Eye (tissue), 1 donor: ENCODE results near the gene MX1.
A peak's percentile ranks its signal among the peaks of the same experiment; 100 is the strongest.
"Not testable (repeated sequence)": the region's sequence is repeated elsewhere in the genome, so short reads cannot be mapped to it uniquely, and the experiment has no call there.

Source experiments
- DNase-seq: peaks from one replicate; pipeline ENCODE4 v3.0.0-alpha.2; 2015

Gene MX1

DNA sequence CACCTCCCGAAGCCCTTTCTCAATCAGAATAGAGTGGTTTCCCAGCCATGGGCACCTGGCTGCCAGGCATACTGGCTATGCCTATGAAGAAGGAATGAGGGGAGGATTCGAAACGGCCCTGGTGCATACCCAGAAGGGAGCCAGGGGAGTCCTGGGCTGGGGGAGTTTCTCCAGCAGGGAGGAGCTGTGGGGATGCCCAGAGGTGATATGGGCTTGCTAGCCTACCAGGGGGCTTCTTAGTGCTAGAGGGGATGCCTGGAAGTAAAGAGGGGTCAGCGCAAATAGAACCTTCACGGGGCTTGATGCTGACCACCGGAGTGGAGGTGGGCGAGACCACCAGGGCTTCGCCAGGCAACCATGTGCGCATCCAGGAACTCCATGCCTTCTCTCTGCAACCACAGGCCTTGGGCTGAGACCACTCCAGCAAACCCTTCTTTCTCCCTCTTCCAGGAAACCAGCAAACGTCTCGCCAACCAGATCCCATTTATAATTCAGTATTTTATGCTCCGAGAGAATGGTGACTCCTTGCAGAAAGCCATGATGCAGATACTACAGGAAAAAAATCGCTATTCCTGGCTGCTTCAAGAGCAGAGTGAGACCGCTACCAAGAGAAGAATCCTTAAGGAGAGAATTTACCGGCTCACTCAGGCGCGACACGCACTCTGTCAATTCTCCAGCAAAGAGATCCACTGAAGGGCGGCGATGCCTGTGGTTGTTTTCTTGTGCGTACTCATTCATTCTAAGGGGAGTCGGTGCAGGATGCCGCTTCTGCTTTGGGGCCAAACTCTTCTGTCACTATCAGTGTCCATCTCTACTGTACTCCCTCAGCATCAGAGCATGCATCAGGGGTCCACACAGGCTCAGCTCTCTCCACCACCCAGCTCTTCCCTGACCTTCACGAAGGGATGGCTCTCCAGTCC, 18.2 kb upstream of the MX1 start:
- DNase-seq, result no peak

GRCh38 chr21:41410361-41410760, 15.7 kb upstream of the MX1 start:
- no peak for DNase-seq

GRCh38 chr21:41410767-41411448, 15.1 kb upstream of the MX1 start:
- no peak for DNase-seq

DNA sequence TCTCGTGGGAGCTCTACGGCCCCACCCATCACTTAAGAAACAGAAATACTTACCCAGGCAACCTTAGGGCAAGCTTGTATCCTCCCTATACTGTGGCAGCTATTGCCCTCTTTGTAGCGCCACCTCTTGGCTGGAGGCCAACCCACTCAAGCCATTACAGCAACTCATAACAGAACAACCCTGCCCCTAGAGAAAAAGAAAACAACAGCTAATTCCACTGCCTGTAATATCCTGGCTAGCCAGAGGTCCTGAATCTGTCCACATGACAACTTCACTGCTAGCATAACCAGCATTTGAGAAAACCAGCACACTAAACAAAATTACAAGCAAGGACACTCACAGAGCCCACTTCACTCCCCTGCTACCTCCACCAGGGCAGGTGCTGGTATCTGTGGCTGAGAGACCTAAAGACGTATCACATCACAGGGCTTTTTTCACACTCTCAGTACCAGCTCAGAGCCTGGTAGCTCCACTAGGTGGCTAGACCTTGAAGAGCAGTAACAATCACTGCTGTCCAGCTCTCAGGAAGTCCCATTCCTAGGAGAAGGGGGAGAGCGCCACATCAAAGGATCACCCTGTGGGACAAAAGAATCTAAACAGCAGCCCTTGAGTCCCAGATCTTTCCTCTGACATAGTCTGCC, 14.5 kb upstream of the MX1 start:
- DNase-seq, result no peak

- DNase-seq, result not testable (repeated sequence)
These were observed 8.5 kb upstream of the MX1 start for GRCh38 chr21:41417505-41417904.

- DNase-seq, result no peak
These were observed 7.6 kb upstream of the MX1 start for GRCh38 chr21:41418393-41418792.

DNA sequence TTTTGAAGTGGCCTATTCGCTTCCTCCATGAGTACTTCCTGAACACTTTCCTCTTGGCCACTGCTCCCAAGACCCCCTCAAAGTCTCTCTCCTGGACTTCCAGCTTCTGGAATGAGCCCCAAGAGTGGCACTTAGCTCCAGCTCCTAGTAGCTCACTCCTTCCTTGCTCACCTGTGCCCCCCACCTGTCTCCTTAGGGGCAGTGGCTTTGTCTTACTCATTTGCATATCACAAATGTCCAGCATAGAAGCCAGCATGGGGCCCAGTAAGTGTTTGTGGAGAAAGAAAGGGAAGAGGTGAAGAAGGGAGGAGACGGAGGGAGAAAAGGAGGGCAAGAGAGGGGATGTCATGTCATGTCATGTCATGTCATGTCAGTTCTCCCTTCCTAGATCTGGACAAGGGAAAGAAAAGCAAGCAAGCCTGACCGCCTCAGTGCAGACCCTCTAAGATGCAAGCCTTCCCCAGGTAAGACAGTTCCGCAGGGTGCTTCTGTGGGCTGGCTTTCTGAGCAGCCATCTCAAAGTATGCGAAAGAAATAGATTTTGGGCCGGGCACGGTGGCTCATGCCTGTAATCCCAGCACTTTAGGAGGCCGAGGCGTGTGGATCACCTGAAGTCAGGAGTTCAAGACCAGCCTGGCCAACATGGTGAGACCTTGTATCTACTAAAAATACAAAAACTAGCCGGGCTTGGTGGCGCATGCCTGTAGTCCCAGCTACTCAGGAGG, 6.9 kb upstream of the MX1 start:
- DNase-seq, result no peak

- peak; percentile 90 for DNase-seq
These were observed 5.8 kb upstream of the MX1 start for GRCh38 chr21:41419921-41420862.

DNA sequence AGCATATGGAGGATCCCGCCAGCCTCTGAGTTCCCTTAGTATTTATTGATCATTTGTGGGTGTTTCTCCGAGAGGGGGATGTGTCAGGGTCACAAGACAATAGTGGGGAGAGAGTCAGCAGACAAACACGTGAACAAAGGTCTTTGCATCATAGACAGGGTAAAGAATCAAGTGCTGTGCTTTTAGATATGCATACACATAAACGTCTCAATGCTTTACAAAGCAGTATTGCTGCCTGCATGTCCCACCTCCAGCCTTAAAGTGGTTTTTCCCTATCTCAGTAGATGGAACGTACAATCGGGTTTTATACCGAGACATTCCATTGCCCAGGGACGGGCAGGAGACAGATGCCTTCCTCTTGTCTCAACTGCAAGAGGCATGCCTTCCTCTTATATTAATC, 5.0 kb upstream of the MX1 start:
- not testable (repeated sequence) for DNase-seq

- DNase-seq, result no peak
These were observed 3.3 kb upstream of the MX1 start for GRCh38 chr21:41422546-41423304.

- DNase-seq, result not testable (repeated sequence)
These were observed 2.8 kb upstream of the MX1 start for GRCh38 chr21:41423305-41423636.

GRCh38 chr21:41425588-41425953, 468 bp upstream of the MX1 start:
- DNase-seq, result no peak

GRCh38 chr21:41426676-41427404, 801 bp downstream of the MX1 start:
- peak; percentile 20 for DNase-seq

DNA sequence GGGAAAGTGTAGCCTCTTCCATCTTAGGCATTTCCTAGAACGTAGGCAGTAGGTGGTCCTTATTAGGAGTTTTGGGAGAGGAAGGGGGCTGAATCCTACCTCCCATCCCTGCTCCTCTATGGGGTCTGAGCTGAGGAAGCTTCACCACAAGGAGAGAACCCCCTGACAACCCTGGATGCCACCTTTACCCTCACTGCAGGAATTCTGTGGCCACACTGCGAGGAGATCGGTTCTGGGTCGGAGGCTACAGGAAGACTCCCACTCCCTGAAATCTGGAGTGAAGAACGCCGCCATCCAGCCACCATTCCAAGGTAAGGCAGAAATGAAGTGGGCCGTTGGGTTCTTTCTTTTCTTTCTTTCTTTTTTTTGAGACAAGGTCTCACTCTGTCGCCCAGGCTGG, 1.5 kb downstream of the MX1 start:
- DNase-seq, result no peak

GRCh38 chr21:41428311-41428710, 2.3 kb downstream of the MX1 start:
- no peak for DNase-seq

- DNase-seq, result no peak
These were observed 2.8 kb downstream of the MX1 start for GRCh38 chr21:41428847-41429246.

GRCh38 chr21:41429305-41429704, 3.3 kb downstream of the MX1 start:
- DNase-seq, result no peak

DNA sequence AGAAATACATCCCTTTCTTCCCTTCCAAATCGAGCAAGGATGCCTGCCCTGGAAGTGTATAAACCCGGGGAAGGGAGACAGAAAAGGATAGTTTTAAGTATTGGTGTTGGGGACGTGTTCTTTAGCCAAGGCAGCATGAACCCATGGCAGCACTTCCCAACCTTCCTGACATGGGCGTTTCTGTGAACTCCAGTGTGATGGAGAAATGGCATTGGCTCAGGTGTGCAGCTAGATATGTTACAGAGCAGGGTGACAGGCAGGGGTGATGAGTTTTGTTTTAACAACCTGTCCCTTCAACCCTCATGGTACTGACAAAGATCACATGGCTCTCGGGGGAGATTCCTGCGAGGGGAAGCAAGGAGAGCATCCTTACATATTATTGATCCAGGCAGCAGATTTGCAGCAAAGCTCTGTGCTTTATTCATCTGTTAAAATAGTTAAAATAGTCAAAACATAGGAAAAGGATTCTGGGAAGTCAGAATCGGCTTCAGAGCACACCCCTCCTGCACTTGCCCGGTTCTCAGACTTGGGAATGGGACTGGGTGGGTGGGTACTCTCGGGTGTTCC, 4.0 kb downstream of the MX1 start:
- no peak for DNase-seq

GRCh38 chr21:41431788-41432548, 5.9 kb downstream of the MX1 start:
- no peak for DNase-seq
